AG09319 (cell line): Measurements from ENCODE around the gene CAV1.
A peak's percentile ranks its signal among the peaks of the same experiment; 100 is the strongest.

Source experiments
- DNase-seq: peaks from one replicate; pipeline ENCODE4 v3.0.0-alpha.2; 2010; ENCODE audit warnings: low read depth; ENCODE audit errors: extremely low read depth
- CTCF ChIP-seq: IDR thresholded peaks from 2 replicates; pipeline ENCODE4 v1.5.1; 2011; ENCODE audit warnings: low read depth, mild to moderate bottlenecking, inconsistent platforms, low read length, moderate library complexity

Gene CAV1

GRCh38 chr7:116517626-116518025 lies 7.2 kb upstream of the CAV1 start:
- DNase-seq, result no peak
- no peak for TF ChIP-seq CTCF

GRCh38 chr7:116518961-116519360 lies 5.9 kb upstream of the CAV1 start:
- TF ChIP-seq CTCF, result no peak
- DNase-seq, result no peak

GRCh38 chr7:116521046-116521664 lies 3.7 kb upstream of the CAV1 start:
- no peak for DNase-seq
- TF ChIP-seq CTCF, result no peak

- TF ChIP-seq CTCF, result no peak
- DNase-seq, result no peak
These were observed 2.6 kb upstream of the CAV1 start for GRCh38 chr7:116522247-116522646.

GRCh38 chr7:116524221-116524608 lies 621 bp upstream of the CAV1 start:
- no peak for TF ChIP-seq CTCF
- DNase-seq, result no peak

- TF ChIP-seq CTCF, result no peak
- DNase-seq, result no peak
These were observed 569 bp downstream of the CAV1 start for GRCh38 chr7:116525298-116525912.

GRCh38 chr7:116525913-116526861 lies 1.4 kb downstream of the CAV1 start:
- peak; percentile 53 for TF ChIP-seq CTCF
- DNase-seq, result peak; percentile 67
